Mucosa of descending colon (tissue), 3 donors: Measurements from ENCODE around the gene ASXL3. TPM values are rescaled to one million over a fixed set of nuclear protein-coding genes. Genes with fewer than 3 reads are reported as not detected.

Source experiments
- ATAC-seq: fragments of 200-7000 bp; cut with Tn5 transposase; one replicate; pipeline ENCODE4 v1.9.1; 2020; ENCODE audit warnings: mild to moderate bottlenecking, moderate library complexity
- DNase-seq, 3 donors: peaks; one replicate each; pipeline ENCODE4 v3.0.0-alpha.2; 2020
- H3K36me3 ChIP-seq: fragments of 200-600 bp; one replicate; pipeline ENCODE4 v1.8.0; 2021; ENCODE audit warnings: low read depth, mild to moderate bottlenecking
- H3K4me1 ChIP-seq: fragments of 200-600 bp; one replicate; pipeline ENCODE4 v1.8.0; 2021; ENCODE audit warnings: low read depth, mild to moderate bottlenecking
- H3K4me3 ChIP-seq: fragments of 200-600 bp; one replicate; pipeline ENCODE4 v1.8.0; 2021; ENCODE audit warnings: mild to moderate bottlenecking
- H3K9me3 ChIP-seq: fragments of 200-600 bp; one replicate; pipeline ENCODE4 v1.8.0; 2021; ENCODE audit warnings: mild to moderate bottlenecking
- intact Hi-C, 2 donors: fragments of 100-400 bp; cut with DNase I in 1 of 2; cut with micrococcal nuclease in 1 of 2; formaldehyde crosslinking; loops; one replicate each; pipeline versions ENCODE4 v1.11.0 to v1.11.1; 2022; cut with DNase I, micrococcal nuclease
- total RNA-seq, 3 donors: library from RNA; stranded (reverse); fragmentation: NEBNext Ultra II Directional in 2 of 3; extraction: Animal tissue kit (Norgen Biotek cat#: 25700) in 2 of 3; gene quantifications; one replicate each; pipeline versions ENCODE4 v1.2.1 to v1.2.4, GENCODE V29; 2021 to 2023
- TF ChIP-seq, protein P1 (sequence below): fragments of 200-600 bp; IDR thresholded peaks from one replicate; pipeline ENCODE4 v1.8.0; 2022; ENCODE audit warnings: antibody characterized with exemption, mild to moderate bottlenecking
- donor health status: DM: no; HTN: no; CAD: no; lungs with moderate emphysema.
- donor health status: DM: no; HTN: no; CAD: no.
- donor health status: DM: no; HTN: yes; CAD: no.

Gene ASXL3
- total RNA-seq, 3 donors from 2014 or later: 2.4 to 8.5 (median 4.0) TPM

DNA sequence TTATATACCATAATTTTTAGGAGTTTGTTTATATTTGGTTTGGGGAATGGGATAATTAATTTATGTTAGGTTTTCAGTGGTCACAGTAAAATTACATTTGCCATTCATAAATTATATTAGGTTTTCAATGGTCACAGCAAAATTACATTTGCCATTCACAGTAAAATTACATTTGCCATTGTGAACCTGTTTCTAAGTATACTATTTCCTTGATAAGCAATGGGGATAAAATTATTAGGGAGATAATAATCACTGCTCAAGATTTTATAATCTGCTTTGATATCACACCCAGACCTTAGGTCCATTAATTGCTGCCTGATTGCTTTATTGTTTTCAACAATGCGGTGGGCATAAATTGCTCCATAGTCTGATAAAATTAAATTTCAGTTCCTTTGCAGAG, 124.6 kb downstream of the ASXL3 start:
- Histone ChIP-seq H3K4me3 (no peak overlapping the region), H3K9me3 (no peaks in the 10 kb centered on the region), H3K36me3 (no peaks in the 10 kb centered on the region), H3K4me1 (no peaks in the 10 kb centered on the region)
- no peak for DNase-seq
- ATAC-seq: no peak
- intact Hi-C loops: no loop called here
- TF ChIP-seq, protein P1, sequence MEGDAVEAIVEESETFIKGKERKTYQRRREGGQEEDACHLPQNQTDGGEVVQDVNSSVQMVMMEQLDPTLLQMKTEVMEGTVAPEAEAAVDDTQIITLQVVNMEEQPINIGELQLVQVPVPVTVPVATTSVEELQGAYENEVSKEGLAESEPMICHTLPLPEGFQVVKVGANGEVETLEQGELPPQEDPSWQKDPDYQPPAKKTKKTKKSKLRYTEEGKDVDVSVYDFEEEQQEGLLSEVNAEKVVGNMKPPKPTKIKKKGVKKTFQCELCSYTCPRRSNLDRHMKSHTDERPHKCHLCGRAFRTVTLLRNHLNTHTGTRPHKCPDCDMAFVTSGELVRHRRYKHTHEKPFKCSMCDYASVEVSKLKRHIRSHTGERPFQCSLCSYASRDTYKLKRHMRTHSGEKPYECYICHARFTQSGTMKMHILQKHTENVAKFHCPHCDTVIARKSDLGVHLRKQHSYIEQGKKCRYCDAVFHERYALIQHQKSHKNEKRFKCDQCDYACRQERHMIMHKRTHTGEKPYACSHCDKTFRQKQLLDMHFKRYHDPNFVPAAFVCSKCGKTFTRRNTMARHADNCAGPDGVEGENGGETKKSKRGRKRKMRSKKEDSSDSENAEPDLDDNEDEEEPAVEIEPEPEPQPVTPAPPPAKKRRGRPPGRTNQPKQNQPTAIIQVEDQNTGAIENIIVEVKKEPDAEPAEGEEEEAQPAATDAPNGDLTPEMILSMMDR: no peak

DNA sequence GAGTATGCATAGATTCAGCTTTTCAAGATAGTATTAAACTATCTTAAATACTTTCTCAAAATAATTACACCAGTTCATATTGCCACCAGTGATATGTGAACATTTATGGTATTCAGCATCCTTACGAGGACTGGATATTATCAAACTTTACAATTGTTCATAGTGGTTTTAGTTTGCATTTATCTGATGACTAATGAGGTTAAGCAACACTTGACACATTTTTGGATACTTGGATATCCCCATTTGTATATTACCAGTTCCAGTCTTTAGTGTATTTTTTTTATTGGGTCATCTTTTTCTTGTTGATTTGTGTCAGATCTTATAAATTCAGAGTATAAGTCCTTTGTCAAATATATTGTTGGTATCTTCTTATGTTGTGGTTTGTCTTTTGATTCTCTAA, 128.4 kb downstream of the ASXL3 start:
- TF ChIP-seq, protein P1: no peak
- ATAC-seq (no peak), DNase-seq (no peak)
- no peaks in the 10 kb centered on the region for H3K9me3 ChIP-seq
- intact Hi-C loops: no loop called here
- no peak overlapping the region for H3K4me3 ChIP-seq
- H3K4me1 ChIP-seq: no peaks in the 10 kb centered on the region
- H3K36me3 ChIP-seq: no peaks in the 10 kb centered on the region

DNA sequence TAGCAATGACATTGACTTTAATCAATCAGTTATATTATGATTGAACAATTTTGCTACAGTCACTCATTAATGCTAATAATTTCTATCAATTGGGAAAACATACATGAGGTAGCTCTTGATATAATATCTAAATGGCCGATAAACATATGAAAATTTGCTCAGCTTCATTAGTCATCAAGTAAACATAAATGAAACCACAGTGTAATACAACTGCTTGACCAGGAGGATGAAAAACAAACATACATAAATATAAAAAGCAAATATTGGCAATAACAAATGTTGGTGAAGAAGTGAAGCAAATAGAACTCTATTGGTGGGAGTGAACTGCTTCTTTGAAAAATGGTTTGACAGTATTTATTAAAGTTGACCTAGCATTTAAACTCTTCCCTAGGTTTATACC, 130.9 kb downstream of the ASXL3 start:
- H3K36me3 ChIP-seq: no peaks in the 10 kb centered on the region
- TF ChIP-seq, protein P1: no peak
- ATAC-seq (no peak), DNase-seq (no peak)
- intact Hi-C loops: no loop called here
- H3K4me1 ChIP-seq: no peaks in the 10 kb centered on the region
- H3K9me3 ChIP-seq: no peaks in the 10 kb centered on the region
- H3K4me3 ChIP-seq: no peak overlapping the region

DNA sequence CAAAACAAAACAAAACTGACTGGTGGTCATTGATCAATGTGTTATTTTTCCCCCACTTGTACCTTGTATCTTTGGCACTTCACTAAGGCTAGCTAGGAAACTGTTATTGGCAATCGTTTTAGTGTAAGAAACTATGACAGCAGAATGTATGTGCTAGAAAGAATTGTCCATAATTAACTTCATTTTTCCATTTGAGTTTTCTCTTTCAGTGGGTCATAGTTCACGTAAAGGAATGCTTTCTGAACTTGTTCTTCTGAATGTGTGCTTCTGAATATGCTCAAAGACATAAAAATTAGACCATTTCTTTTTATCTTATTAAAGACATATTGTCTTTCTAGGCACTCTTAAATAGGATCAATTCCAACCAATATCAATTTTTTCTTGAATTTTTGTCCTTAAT, 132.2 kb downstream of the ASXL3 start:
- intact Hi-C loops: no loop called here
- Histone ChIP-seq H3K4me1 (no peaks in the 10 kb centered on the region), H3K36me3 (no peaks in the 10 kb centered on the region), H3K4me3 (no peak overlapping the region), H3K9me3 (no peaks in the 10 kb centered on the region)
- TF ChIP-seq, protein P1: no peak
- ATAC-seq (no peak), DNase-seq (no peak)

DNA sequence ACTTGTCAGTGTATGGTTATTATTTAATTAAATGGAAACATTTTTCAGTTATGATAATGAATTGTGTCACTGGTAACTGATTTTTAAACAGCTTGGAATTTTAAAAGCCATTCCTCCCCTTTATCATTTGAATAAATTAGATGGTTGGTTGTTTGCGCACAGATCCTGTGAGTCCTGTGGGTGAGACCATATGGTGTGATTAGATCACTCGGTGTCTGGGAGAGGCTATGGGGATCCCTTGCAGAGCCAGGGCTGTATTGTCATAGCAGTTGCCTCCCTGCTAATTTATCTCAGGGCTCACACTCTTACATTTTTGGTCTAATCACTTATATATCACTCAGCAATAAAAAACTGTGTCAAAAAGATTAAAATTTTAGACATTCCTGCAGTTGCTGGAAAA, 133.5 kb downstream of the ASXL3 start:
- ATAC-seq (no peak), DNase-seq (no peak)
- Histone ChIP-seq H3K9me3 (no peaks in the 10 kb centered on the region), H3K4me1 (no peaks in the 10 kb centered on the region), H3K36me3 (no peaks in the 10 kb centered on the region), H3K4me3 (no peak overlapping the region)
- intact Hi-C loops: no loop called here
- TF ChIP-seq, protein P1: no peak

DNA sequence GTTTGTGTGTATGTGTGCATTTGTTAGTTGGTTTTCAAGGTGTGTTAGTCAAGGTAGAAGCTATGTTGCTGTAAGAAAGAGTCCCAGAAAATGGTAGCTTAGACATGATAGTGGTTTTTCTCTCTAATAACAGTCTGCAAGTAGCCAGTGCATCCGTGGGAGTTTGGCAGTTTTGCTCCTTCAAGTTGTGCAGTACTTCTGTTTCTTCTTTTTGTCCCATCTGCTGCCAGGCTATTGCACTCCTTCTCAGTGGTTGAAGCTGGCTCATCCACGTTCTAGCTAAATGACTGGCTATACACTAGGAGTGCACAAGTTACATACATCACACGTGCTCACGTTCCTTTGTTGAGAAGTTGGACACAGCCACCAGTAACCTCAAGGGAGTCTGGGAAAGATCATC, 134.7 kb downstream of the ASXL3 start:
- intact Hi-C loops: no loop called here
- H3K36me3 ChIP-seq: no peaks in the 10 kb centered on the region
- TF ChIP-seq, protein P1: no peak
- no peaks in the 10 kb centered on the region for H3K9me3 ChIP-seq
- H3K4me3 ChIP-seq: no peak overlapping the region
- ATAC-seq (no peak), DNase-seq (no peak)
- no peaks in the 10 kb centered on the region for H3K4me1 ChIP-seq
